HFF-Myc (cell line): ENCODE results near the gene COL8A1.
A peak's percentile ranks its signal among the peaks of the same experiment; 100 is the strongest.

Experiments
- DNase-seq: peaks from one replicate; pipeline ENCODE4 v3.0.0-alpha.2; 2011; ENCODE audit warnings: low read depth; ENCODE audit errors: extremely low read depth
- H3K4me3 ChIP-seq: replicated peaks from 2 replicates; pipeline ENCODE4 v1.5.1; 2011; ENCODE audit warnings: low read depth, mild to moderate bottlenecking, control low read depth, low read length
- TF ChIP-seq, protein P1 (sequence below): IDR thresholded peaks from 2 replicates; pipeline ENCODE4 v1.5.1; 2012; ENCODE audit warnings: mild to moderate bottlenecking, low read depth, low read length, control low read depth; ENCODE audit errors: missing control alignments

COL8A1 gene

DNA sequence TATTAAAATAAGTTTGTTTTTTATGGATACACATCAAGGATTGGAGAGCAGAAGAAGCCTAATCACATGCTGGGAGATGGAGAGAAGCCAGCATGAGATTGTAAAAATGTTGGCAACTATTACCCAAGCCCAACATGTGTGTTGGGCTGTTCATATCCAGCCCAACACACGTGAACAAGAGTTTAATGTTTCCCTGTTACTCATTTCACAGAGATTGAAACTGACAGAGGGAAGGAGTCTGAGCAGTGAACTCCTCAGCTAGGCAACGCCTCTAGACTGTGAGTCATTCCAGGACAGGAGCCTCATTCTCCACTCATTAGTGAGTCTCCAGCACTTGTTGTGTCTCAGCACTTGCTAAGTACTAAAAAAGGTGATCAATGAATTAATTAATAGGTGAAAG is 136.1 kb downstream of the COL8A1 start:
- TF ChIP-seq, protein P1, sequence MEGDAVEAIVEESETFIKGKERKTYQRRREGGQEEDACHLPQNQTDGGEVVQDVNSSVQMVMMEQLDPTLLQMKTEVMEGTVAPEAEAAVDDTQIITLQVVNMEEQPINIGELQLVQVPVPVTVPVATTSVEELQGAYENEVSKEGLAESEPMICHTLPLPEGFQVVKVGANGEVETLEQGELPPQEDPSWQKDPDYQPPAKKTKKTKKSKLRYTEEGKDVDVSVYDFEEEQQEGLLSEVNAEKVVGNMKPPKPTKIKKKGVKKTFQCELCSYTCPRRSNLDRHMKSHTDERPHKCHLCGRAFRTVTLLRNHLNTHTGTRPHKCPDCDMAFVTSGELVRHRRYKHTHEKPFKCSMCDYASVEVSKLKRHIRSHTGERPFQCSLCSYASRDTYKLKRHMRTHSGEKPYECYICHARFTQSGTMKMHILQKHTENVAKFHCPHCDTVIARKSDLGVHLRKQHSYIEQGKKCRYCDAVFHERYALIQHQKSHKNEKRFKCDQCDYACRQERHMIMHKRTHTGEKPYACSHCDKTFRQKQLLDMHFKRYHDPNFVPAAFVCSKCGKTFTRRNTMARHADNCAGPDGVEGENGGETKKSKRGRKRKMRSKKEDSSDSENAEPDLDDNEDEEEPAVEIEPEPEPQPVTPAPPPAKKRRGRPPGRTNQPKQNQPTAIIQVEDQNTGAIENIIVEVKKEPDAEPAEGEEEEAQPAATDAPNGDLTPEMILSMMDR: no peak
- H3K4me3 ChIP-seq: no peak overlapping the region
- DNase-seq: peak; percentile 52

DNA sequence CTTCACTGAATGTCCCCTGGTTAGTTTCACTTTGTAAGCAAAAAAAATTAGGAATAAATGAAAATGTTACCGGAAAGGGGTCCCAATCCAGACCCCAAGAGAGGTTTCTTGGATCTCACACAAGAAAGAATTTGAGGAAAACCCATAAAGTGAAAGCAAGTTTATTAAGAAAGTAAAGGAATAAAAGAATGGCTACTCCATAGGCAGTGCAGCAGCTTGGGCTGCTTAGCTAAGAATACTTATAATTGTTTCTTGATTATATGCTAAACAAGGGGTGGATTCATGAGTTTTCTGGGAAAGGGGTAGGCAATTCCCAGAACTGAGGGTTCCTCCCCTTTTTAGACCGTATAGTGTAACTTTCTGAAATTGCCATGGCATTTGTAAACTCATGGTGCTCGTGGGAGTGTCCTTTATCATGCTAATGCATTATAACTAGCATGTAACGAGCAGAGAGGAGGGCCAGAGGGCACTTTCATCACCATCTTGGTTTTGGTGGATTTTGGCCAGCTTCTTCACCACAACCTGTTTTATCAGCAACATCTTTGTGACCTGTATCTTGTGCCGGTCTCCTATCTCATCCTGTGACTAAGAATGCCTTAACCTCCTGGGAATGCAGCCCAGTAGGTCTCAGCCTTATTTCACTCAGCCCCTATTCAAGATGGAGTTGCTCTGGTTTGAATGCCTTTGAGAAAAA is 138.3 kb downstream of the COL8A1 start:
- TF ChIP-seq, protein P1: no peak
- peak; percentile 5 for DNase-seq

DNA sequence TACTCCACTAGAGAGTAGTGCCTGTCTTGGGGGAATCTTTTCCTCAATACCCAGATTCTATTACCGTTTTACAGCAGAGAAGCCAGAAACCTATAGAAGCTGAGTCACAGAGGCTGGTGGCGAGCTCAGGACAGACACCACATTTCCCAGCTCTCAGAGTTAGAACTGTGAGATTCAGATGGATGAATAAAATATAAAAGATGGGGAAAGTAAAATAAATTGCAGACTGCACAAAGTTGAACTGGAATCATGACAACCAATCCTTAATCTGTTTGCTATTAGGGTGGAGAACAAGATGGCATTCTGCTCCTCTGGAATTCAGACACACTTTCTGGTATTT is 138.8 kb downstream of the COL8A1 start:
- no peak for DNase-seq
- no peak overlapping the region for H3K4me3 ChIP-seq
- TF ChIP-seq, protein P1: no peak

More for the DNA sequence above, 138.3 kb downstream of the COL8A1 start:
- H3K4me3 ChIP-seq: no peak overlapping the region

DNA sequence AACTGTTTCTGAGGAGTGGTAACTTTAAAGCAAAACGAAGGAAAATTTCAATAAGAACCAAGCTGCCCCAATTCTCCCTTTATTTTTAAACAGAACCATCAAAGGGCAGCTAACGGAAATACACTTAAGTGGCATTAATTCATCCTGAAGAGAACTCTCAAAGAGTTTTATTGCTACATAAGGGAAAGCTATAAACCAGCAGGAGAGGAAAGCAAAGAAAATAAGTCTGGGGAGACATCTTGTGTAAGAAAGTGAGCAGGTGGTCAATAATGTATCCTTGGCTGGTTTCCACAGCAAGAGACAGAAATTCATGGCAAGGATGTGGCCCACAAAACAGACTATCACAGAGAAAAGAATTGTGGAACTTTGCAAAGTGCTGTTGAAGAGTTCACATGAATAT is 139.3 kb downstream of the COL8A1 start:
- TF ChIP-seq, protein P1: no peak

DNA sequence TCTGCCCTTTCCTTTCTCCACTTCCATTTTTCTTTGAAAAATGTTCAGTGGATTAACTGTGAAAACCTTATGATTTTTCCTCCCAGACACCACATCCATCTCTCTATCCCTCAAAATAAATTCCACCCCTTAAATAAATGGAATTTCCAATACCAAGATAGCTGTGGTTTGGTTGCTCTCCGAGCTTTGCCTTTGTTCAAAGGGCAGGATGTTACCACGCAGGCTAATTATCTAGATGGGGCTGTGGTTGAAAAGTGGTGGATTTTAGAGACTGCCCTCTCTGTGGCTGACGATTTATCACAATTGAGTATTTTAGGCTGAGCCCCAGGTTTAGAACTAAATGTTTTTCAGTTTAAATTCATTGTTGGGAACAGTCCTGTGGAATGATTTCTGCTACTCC is 142.4 kb downstream of the COL8A1 start:
- TF ChIP-seq, protein P1: no peak
- H3K4me3 ChIP-seq: no peak overlapping the region
- DNase-seq: no peak

More for the DNA sequence above, 139.3 kb downstream of the COL8A1 start:
- no peak for DNase-seq
- no peak overlapping the region for H3K4me3 ChIP-seq

DNA sequence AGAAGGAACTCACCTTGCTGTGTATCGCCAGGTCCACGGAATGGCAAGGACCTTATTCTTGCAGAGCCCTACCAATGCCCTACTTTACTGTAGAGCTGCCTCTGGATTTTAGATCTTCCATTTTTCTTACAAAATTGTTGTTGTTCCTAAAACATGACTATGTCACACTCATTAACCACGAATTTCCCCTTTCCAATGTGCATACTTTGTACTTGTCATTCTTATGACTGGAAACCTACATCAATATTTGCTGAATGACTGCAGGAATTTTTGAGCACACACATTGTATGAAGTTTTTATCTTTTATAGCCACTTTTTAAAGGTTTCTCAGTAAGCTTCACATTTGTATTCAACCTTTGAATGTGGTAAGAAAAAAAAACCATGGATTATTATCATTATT is 143.4 kb downstream of the COL8A1 start:
- TF ChIP-seq, protein P1: no peak
- no peak for DNase-seq
- no peak overlapping the region for H3K4me3 ChIP-seq

DNA sequence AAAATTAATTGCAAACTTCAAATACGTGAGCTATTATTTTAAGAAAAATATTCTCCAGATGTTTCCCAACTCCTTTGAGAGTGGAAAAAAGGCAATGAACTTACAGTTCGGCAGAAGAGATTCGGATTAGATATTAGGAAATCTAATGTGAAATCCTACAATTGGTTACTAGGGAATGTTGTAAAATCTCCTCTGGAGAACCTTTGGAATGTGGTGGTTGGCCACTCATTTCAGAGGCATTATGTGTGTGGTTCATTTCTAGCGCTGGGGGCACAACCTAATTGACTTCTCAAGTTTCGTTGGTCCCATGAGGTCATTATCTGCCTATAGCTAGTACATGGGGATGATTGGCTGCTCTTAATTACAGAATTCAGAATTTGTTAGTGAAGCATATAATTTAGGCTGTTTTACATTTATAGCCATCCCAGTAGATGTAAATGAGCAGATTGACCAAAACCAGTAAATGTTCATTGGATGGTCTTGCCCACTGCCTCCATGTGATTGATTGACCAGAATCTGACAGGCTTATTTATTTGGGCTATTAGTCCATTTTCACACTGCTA is 144.7 kb downstream of the COL8A1 start:
- H3K4me3 ChIP-seq: no peak overlapping the region
- peak; percentile 75 for DNase-seq
- TF ChIP-seq, protein P1: no peak
